ENCODE measurements around the gene CACNA1C.

- TF ChIP-seq, protein P1, sequence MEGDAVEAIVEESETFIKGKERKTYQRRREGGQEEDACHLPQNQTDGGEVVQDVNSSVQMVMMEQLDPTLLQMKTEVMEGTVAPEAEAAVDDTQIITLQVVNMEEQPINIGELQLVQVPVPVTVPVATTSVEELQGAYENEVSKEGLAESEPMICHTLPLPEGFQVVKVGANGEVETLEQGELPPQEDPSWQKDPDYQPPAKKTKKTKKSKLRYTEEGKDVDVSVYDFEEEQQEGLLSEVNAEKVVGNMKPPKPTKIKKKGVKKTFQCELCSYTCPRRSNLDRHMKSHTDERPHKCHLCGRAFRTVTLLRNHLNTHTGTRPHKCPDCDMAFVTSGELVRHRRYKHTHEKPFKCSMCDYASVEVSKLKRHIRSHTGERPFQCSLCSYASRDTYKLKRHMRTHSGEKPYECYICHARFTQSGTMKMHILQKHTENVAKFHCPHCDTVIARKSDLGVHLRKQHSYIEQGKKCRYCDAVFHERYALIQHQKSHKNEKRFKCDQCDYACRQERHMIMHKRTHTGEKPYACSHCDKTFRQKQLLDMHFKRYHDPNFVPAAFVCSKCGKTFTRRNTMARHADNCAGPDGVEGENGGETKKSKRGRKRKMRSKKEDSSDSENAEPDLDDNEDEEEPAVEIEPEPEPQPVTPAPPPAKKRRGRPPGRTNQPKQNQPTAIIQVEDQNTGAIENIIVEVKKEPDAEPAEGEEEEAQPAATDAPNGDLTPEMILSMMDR (conservative IDR thresholded peaks at IDR 0.05; ENCODE audit: low read depth, low read length): no peak
- TF ChIP-seq BHLHE40 (IDR thresholded peaks at IDR 0.05; ENCODE audit: low read depth, low read length): no peak
- no peak for TF ChIP-seq RCOR1 (IDR thresholded peaks at IDR 0.05; ENCODE audit: insufficient replicate concordance, low read length)
- TF ChIP-seq POLR2A (IDR thresholded peaks at IDR 0.05; ENCODE audit: low read depth, low read length): no peak
- no peak for TF ChIP-seq MAZ (IDR thresholded peaks at IDR 0.05; ENCODE audit: borderline replicate concordance, low read depth, low read length)
- TF ChIP-seq MAFK (IDR thresholded peaks at IDR 0.05; ENCODE audit: low read depth, low read length): no peak
- no peak for TF ChIP-seq ELK1 (IDR thresholded peaks at IDR 0.05; ENCODE audit: borderline replicate concordance, low read depth, low read length)
- no peak for TF ChIP-seq NFE2L2 (IDR thresholded peaks at IDR 0.05; ENCODE audit: low read depth, low read length)
- no peak for TF ChIP-seq RFX5 (IDR thresholded peaks at IDR 0.05; ENCODE audit: low read depth, low read length)
- TF ChIP-seq RAD21 (IDR thresholded peaks at IDR 0.05; ENCODE audit: low read length): no peak
- TF ChIP-seq USF2 (IDR thresholded peaks at IDR 0.05; ENCODE audit: low read depth, low read length): no peak
- TF ChIP-seq CEBPB (IDR thresholded peaks at IDR 0.05; ENCODE audit: low read depth, low read length): no peak
- TF ChIP-seq SMC3 (IDR thresholded peaks at IDR 0.05; ENCODE audit: low read depth, low read length): no peak
- TF ChIP-seq MXI1 (IDR thresholded peaks at IDR 0.05; ENCODE audit: borderline replicate concordance, low read depth, low read length): no peak
Measured at GRCh38 chr12:2240390-2240789, 187.6 kb downstream of the CACNA1C start.

Measured in IMR-90 (cell line).